ENCODE results near the gene HMGXB4.

The HMGXB4 gene

DNA sequence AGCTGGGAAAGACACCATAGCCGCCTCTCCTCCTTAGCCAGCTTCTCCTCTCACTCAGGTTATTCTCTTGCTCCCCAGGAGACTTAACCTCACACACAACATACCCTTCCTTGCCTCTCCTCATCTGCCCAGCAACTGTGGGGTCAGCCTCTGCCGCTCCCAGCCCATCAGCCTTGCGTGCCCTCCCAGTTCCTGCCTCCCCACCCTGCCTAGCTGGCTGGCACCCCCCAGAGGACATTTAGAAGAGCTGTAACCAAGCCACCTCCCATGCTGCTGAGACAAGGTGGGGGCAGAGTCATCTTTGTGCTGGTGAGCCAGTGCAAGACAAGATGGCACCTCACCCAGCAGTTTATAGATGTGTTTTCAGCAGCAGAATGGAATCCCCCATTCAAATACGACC lies 80.6 kb downstream of the HMGXB4 start:
- no peak for DNase-seq (ENCODE audit: low read depth)
- TF ChIP-seq, protein P1, sequence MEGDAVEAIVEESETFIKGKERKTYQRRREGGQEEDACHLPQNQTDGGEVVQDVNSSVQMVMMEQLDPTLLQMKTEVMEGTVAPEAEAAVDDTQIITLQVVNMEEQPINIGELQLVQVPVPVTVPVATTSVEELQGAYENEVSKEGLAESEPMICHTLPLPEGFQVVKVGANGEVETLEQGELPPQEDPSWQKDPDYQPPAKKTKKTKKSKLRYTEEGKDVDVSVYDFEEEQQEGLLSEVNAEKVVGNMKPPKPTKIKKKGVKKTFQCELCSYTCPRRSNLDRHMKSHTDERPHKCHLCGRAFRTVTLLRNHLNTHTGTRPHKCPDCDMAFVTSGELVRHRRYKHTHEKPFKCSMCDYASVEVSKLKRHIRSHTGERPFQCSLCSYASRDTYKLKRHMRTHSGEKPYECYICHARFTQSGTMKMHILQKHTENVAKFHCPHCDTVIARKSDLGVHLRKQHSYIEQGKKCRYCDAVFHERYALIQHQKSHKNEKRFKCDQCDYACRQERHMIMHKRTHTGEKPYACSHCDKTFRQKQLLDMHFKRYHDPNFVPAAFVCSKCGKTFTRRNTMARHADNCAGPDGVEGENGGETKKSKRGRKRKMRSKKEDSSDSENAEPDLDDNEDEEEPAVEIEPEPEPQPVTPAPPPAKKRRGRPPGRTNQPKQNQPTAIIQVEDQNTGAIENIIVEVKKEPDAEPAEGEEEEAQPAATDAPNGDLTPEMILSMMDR (IDR thresholded peaks at IDR 0.05; ENCODE audit: low read length, missing control alignments): no peak
- no peak overlapping the region for H3K4me3 ChIP-seq (replicated peaks; ENCODE audit: low read depth, low read length)

DNA sequence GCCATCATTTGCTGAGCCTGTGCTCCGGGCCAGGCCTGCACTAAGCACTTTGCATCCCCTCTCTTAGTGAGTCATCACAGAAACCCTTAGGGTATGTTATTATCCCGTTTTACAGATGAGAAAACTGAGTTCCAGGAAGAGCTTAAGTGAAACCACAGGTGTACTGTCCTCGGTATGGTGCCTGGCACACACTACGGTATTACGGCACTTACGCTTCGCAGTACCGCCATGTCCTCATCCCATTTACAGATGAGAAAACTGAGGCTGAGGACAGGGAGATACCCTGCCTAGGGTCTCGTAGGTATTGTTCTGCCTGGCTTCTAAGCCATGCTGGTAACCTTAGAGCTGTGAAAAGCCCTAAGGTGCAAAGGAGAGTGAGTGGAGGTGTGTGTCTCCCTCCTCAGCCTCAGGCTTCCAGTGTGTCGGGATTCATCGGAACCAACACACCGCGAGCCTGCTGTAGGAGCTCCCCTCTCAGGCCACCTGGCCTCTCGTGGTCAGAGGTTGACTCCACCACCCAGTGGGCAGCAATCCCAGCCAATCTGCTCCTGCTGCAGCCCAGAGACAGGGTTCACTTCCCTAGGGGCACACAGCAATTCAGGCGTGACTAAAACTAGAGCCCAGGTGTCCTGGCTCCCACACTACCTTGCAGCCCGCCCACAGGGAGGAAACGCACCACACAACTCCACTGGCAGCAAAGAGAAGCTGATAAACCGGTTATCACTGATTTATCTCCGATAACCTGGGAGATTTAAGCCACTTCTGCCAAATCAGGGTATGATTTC lies 84.0 kb downstream of the HMGXB4 start:
- TF ChIP-seq, protein P1 (IDR thresholded peaks at IDR 0.05; ENCODE audit: low read length, missing control alignments): no peak
- no peak for DNase-seq (ENCODE audit: low read depth)
- no peak overlapping the region for H3K4me3 ChIP-seq (replicated peaks; ENCODE audit: low read depth, low read length)

DNA sequence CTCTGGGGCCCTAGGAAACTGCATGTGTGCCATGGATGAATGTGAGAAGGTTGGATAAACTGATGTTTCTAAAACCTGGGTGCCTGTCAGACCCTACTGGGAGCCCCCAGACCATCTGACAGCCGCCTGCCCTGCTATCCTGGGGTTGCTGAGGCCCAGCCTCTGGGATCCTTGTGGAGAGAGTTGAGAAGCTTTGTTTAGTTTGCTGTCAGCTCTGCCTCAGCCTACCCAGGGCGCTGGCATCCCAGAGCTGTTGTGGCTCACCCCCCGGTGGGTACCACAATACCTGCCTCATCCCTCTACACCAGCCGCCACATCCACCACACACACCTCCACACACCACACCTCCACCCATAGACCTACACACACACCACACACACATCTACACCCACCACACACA lies 85.1 kb downstream of the HMGXB4 start:
- DNase-seq (ENCODE audit: low read depth): no peak
- TF ChIP-seq, protein P1 (IDR thresholded peaks at IDR 0.05; ENCODE audit: low read length, missing control alignments): no peak
- no peak overlapping the region for H3K4me3 ChIP-seq (replicated peaks; ENCODE audit: low read depth, low read length)

DNA sequence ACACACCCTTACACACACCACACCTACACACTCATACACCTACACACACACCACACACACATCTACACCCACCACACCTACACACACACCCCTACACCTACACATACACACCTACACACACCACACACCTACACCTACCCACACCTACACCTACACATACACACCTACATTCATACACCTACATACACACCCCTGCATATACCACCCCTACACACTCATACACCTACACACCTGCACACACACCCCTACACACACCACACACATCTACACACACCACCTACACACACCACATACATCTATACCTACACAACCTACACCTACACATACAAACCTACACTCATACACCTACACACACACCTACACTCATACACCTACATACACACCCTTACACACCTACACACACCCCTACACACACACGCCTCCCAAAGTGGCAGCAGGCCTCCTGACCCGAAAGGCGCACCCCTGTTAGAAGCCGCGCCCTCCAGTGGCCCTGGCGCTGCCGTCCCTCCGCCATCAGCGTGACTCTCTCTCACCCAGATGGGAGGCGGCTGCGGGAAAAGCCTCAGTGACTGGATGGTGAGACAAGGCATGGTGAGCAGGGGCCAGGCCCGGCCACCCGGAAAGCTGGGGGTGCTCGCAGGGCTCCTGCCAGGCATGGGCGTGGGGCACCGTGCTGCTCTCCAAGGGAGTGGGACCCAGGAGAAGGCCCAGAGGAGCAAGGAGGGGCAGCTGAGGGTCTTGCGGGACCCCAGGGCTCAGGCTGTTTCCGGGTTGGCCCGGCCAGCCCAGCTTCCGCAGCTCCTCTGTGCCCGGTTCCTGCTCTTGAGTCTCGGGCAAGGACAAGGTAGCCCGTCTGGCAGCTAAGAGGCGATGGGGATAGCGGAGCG lies 86.6 kb downstream of the HMGXB4 start:
- no peak for DNase-seq (ENCODE audit: low read depth)
- no peak overlapping the region for H3K4me3 ChIP-seq (replicated peaks; ENCODE audit: low read depth, low read length)
- TF ChIP-seq, protein P1 (IDR thresholded peaks at IDR 0.05; ENCODE audit: low read length, missing control alignments): no peak

DNA sequence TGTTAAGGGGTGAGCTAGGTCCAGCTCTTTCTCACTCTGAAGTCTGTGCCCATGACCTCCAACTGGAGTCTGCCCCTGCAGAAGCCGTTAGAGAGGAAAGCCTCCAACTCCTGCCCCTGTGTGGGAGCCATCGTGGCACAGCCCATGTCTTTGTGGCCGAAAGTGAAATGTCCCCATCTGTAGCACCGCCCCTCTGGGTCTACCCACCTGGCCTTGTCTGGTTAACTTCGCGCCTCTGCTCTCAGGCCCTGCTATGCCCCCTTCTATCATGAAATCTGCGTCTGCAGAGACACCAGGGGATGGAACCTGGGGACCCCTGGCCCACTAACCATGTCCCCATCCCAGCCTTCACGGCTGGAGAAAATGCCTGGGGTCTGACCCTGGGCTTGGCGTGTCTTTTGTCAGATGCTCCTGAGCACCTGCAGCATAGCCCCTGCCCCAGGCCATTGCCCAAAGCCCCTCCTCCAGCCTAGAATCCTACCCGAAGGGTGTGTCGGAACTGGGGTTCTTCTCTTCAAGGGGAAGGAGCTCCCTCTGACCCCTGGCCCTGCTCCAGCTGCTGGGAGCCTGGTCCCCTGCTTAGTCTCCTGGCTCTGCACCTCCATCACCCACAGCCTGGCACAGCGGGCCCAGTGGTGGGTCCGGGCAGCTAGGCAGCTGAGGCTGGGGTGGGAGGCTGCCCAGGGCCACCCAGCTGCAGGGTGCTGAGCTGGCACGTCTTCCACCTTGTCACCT lies 87.8 kb downstream of the HMGXB4 start:
- DNase-seq (ENCODE audit: low read depth): no peak
- TF ChIP-seq, protein P1 (IDR thresholded peaks at IDR 0.05; ENCODE audit: low read length, missing control alignments): no peak
- H3K4me3 ChIP-seq (replicated peaks; ENCODE audit: low read depth, low read length): no peak overlapping the region

Measured in fibroblast of pulmonary artery (primary cell).